NCI-H1436 treated with DMSO at 0.1 percent for 48 hours (cell line): ENCODE data around the gene TBL3.
A peak's percentile ranks its signal among the peaks of the same experiment; 100 is the strongest.
"Not testable (repeated sequence)": the region's sequence is repeated elsewhere in the genome, so short reads cannot be mapped to it uniquely, and the experiment has no call there.

Experiments used
- DNase-seq: peaks from one replicate; lab custom pipeline; 2025; lab: John Stamatoyannopoulos, UW

The TBL3 gene

DNA sequence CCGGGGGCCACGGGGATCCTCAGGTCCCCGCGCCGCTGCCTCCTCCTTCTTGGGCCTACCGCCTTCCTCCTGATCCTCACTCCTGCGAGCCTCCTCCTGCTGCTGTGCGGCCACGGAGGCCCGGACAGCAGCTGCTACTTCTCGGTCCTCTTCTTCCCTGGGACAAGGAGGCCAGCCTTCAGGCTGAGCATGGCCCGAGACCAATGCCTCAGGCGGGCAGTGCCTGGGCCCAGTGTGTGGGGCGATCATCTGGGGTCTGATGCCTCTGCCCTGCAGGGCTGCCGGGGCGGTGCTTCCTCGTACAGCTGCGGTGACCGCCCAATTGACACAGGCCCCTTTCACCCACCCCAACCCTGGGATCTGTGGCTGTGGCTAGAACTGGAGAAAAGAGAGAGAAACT is 29.2 kb downstream of the TBL3 start:
- DNase-seq = no peak

DNA sequence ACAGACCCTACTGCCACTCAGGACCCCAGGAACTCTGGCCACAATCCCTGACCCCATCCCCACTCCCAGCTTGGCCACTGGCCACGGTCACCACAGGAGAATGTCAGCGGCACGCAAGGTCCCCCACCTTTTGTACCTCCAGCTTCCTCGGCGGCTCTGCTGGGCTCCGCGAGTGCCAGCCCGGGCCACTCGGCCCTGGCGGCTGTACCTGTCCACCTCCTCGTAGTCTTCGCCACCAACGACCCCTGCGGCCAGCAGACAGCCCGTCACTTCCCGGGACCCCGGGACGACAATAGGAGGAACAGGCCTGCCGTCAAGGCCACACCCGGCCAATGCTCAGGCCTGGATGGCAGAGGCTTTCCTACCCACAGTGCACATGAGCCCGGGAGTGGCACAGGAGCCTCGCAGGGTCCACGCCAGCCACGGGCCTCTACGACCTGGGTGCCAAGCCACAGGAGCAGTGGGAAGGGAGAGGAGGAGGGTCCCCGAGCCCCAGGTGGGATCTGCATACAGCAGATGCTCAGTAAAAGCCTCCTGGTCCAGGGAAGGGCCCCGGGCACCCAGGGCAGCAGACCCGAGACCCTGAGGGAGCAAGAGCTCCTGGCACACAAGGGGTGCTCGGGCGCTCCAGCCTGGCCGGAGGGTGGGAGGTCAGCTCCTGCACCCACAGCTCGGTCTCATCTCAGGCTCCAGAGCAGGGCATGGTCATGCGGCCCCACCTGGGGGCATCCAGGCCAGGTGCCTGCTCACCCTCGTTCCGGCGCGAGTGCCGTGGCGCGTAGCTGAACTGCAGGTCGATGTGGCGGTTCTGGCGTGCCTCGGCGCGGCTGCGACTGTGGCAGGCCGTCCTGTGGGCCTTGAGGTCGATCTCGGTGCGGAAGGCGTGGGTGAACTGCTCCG is 29.9 kb downstream of the TBL3 start:
- DNase-seq = no peak

DNA sequence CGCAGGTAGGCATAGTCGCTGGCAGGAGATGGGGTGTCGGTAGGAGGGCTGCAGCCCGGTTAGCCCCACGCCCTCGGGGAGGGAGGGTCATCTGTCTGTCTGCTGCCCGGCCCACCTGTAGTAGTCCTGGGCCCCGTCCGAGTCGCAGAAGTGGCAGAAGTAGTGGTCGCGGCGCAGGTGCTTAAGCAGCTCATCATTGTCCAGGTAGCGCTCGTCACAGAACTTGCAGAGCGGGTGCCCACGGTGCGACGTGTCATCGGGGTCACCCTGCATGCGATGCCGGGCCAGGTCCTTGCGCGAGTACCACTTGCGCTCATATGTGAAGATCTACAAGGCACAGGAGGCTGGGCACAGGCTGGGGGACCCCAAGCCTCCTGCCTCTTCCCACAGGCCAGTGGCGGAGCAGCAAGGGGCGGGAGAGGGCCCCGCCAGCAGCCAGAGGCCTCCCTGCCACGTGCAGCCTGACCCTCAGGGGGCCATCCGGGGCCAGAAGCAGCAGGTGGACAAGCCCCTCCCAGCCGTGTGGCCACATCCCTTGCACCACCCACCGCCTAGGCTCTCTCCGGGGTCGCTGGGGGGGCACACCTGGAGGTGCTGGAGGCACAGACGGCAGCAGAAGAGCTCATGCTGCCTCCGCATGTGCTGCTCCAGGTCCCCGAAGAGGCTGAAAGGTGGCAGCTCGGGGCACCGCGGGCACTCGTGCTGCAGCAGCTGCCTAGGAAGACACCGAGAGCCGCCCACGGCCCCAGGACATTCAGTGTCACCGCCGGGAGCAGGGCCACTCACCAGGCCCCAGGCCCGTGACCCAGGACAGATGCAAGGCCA is 30.8 kb downstream of the TBL3 start:
- DNase-seq = no peak

DNA sequence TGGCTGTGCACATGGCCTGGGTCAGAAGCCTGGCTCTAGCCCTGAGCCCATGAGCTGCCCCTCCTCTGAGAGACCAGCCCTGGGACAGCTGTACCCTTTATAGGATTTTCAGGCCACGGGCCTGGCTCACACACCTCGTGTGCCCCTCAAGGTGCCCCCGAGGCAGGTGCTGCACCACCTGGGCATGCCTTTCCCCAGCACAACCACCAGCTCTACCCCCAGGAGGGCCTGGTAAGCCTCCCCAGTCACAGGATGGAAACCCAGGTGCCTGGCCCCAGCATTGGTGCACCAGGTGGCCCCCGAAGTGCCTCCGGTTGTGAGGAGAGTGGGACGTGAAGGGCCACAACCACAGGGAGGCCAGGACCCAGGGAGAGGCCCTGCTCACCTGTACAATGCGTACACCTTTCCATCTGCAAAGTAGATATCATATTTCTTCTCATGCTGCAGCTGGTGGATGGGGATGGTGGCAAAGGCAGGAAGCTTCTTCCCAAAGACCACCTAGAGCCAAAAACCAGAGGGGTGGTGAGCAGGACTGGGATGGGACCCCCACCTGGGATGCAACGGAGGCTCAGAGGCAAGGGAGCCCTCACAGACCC is 31.5 kb downstream of the TBL3 start:
- no peak for DNase-seq

DNA sequence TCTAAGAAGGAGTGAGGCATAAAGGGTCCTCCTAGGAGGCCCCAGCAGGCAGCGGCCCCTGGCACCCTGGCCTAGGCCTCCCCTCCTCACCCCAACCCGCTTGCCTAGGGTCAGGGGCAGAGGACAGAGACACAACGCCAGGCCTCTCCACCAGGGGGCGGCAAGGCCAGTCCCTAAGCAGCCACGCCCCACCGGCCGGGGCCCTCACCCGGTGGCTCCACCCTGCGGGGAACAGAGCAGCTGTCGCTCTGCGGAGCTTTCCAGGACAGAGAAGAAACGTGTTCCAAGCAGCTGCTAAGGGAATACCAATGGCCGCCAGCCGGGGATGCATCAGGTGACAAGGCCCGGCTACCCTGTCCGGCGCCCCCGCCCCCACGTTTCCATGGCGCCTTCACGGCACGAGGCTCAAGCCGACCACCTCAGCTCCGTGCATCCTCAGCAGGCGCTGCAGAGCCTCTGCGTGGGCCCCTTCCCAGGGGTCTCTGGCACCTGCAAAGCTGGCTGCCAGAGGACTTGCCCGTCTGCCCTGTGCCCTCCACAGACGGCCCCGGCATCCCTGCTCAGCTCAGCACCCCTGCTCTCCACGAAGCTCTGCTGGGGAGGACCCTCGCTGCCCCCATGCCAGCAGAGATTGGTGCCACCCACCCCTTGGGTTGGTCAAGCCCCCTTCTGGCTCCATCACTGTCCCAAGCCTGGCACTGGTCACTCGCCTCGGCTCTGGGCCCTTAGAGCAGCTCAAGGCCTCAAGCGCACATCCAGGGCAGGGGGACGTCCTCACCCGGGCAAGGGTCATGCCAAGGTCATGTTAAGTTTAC is 32.2 kb downstream of the TBL3 start:
- DNase-seq = peak; percentile 64

DNA sequence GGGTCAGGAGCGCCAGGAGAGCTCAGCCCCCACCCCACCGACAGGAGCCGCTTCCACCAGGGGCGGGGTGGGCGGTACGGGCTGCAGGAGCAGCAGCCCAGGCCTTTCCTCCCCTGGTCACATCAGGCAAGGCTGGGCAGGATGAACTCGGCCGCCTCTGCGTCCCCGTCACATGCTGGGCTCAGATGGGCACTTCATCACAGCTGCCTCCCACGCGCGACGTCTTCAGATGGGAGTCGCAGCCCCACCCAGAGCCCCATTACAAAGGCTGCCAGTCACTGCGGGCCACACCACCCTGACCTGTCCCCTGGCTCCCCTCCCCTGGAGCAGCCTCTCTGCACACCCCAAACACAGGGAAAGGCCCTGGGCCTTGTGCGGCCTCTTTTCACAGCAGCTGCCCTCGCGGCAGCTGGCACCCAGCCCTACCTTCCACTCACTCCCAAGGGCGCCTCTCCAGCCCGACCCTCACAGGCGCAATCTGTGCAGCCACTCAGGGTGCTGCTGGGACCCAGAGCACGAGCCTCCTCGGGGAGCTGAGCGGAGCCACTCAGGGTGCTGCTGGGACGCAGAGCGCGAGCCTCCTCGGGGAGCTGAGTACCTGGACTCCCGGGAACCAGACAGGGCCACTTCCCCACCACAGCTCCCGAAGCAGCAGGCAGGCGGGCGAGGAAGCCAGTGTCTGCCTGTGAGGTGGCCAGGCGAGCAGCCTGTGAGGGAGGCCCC is 33.1 kb downstream of the TBL3 start:
- no peak for DNase-seq

DNA sequence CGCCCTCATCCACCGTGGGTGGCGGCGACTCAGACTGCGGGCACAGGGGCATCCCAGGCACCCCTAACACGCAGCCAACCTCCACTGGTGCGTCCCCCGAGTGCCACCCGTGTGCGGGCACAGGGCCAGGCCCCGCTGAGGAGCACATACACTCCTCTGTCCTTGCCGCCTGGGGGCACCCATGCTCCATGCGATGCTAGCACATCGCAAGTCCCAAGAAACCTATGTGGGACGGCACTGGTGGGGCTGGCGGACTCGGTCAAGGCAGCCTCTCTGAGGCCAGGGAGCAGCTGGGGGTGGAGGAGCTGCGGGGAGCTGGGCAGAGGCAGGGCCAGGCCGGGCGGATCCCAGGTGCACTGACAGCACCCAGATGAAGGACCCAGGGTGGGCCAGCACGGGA is 33.8 kb downstream of the TBL3 start:
- no peak for DNase-seq

DNA sequence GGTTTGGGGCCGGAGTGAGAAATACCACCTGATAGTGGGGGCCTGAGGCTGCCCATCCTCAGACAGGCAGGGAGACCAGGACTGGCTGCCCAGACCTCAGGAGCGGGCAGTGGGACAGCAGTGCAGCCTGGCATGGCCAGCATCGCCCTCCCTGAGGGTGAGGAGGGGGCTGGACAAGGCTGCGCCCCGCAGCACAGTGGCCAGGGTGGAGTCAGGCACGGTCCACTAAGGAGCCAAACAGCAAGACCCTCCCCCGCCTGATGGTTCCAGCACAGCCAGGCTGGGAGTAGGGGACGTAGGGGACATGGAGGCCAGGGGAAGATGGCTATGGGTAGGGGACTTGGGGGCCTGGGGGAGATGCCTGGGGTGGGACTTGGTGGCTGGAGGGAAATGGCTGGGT is 34.5 kb downstream of the TBL3 start:
- no peak for DNase-seq

DNA sequence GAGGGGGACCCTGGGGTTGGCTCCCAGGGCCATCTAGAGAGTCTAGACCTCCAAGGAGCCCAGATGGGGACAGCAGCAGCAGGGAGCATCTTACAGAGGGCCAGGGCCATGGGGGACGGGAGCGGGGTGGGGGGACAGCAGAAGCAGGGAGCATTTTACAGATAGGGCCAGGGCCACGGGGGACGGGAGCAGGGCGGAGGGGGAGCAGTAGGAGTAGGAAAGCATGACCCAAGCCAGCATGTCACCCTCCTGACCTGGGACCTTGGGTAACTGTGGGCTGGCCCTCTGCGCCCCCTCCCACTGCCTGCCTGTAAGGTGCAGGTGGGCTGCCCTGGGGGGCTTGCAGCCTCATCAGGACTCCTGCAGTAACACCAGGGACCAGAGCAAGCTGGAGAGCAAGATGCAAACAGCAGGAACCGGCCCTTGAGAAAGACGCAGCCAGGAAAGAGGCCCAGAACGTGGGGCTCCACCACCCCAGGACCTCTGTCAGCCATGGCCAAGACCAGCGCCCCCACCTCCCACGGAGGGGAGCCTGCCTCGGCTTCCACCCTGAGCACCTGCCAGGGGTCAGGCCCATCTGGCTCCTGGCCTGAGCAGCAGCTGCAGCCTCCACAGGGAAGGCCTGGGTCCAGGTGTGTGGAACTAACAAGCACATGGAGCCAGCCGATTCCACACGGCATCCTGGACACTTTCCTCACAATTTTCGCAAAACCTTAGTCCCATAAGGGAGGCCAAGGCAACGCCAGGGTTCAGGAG is 35.4 kb downstream of the TBL3 start:
- DNase-seq = no peak

DNA sequence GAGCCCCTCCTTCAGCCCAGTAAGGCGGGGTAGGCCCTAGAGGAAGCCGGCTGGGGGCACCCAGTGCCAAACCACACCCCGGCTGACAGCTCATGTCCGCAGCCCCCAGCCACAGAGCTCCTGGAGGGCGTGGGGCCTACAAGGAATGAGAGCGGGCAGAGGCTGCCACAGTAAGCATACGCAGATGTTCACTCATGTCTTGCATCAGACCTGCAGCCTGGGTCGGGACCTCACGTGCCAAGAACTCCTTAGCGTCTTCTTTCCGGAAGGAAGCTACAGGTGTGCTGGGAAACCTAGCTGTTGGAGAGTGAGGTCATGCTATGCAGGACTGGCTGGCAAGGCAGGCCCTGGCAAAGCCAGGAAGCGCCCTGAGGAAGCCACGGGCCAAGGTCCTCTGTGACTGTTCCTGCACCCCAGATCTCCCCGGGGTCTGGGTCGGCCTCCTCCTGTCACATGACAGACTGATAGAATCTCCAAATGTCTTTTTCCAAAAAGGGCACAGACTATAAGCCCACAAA is 36.2 kb downstream of the TBL3 start:
- DNase-seq = no peak

DNA sequence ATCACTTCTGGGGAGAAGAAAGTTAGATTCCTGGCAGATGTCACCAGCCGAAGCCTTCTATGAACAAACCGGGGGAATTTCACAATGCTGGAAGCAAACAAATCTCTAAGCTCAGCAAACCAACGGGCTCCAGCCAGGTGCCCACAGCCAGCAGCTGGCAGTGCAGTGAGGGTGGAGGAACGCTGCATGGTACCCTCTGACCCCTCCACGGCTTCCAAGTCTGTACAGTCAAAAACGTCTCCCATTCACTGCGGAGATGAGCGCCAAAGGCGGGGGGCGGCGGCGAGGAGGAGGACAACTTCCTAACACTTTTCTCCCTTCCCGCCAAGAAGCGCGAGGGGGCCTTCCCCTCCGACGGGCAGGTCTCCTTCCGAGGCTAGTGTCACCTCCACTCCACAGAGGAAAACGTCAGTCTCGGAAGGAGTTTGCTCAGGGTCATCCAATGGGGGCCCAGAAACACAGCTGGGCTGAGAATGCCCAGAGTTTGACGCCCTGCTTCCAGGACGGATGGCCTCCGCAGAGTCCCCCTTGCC is 36.8 kb downstream of the TBL3 start:
- DNase-seq = no peak

DNA sequence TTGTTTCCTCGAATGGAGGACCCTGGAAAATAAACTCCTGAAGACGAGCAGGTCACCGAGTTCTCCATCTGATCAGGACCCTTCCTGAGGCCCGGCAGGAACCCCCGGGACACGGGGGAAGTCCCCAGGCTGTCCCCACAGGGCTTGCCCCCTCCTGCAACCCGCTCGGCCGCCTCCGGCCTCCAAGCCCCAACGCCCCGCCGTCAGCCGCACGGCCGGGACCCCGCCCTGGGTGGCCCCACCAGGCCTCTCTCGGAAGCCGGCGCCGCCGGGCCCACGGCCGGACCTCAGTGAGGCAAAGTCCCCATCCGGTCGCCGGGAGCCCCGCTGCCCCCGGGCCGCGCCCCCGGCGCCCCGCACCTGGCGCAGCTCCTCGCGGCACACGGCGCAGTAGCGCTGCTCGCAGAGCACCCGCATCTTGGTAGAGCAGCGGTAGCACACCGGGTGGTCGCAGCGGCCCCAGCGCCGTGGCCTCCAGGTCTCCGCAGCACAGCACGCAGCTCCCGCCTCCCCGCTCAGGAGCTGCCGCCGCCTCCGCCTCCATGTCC is 37.4 kb downstream of the TBL3 start:
- DNase-seq = no peak

DNA sequence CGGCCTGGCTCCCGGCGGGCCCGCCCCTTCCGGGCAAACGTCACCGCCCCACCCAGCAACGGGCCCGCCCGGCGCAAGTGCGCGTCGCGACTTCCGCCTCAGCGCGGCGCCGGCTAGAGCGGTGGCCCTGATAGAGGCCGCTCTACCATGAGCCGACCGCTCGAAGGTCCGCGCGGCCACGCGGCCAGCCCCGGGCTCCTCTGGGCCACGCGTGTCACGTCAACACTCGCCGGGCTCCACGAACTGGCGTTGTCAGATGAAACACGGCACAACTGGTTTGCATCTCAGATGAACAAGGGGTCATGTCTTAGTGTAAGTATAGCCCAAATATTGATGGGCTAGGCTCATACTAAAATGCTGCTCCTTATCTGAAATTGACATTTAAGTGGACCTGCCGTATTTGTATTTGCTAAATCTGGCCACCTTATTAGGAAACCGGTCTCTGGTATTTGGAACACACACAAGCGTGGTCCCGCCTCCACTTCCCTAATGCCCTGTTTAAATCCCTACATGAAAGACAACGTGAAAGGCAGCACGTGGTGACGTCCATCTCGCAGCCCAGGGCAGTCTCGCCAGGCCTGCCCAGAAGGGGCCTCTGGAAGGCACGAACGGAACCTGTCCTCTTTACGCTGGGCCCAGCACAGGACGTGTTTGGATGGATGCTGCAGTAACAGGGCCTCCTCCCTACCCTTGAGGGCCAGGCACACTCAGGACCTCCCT is 38.1 kb downstream of the TBL3 start, which contains the start of gene ZNF598:
ZNF598 (minus strand) TSS at position 31 of the 720 bp plus-strand sequence.
- no peak for DNase-seq

DNA sequence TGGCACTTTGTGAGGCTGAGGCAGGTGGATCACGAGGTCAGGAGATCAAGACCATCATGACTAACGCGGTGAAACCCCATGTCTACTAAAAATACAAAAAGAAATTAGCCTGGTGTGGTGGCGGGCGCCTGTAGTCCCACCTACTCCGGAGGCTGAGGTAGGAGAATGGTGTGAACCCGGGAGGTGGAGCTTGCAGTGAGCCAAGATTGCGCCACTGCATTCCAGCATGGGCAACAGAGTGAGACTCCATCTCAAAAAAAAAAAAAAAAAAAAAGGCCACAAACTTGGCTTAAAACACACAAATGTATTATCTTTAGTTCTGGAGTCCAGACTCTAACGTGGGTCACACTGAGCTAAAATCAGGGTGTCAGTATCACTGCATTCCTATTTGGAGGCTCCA is 39.9 kb downstream of the TBL3 start:
- DNase-seq = not testable (repeated sequence)

DNA sequence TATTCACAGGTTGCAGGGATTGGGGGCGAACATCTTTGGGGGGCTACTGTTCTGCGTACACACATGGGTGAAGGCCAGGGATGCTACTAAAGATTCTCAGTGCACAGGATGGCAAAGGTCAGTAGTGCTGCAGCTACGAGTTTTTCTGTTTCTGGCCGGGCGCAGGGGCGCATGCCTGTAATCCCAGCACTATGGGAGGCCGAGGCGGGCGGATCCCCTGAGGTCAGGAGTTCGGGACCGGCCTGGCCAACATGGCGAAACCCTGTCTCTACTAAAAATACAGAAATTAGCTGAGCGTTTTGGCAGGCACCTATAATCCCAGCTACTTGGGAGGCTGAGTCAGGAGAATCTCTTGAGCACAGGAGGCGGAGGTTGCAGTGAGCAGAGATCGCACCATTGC is 41.7 kb downstream of the TBL3 start:
- DNase-seq = no peak

DNA sequence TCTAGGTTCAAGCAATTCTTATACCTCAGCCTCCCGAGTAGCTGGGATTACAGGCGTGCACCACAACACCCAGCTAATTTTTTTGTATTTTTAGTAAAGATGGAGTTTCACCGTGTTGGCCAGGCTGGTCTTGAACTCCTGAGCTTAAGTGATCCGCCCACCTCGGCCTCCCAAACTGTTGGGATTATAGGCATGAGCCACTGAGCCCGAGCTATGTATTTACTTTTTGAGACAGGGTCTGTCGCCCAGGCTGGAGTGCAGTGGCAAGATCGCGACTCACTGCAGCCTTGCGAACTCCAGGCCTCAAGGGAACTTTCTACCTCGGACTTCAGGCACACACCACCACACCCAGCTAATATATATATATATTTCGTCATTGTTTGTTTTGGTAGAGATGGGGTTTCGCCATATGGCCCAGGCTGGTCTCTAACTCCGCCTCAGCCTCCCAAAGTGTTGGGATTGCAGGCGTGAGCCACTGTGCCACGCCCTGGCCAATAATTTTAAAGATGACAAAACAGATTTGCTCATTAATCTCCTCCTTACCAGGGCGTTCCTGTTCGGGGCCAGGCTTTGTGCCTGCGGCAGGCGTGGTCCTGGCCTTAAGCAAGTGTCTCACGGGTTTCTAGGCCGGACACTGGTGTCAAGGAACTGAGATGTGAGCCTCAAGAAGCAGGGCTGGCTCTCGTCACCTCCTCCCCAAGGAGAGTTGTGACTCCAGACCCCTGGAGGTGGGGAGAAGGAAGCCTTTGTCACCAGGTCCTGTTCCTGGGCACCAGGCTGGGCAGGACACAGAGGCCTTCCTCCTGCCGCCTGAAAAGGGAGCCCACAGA is 43.5 kb downstream of the TBL3 start:
- no peak for DNase-seq

DNA sequence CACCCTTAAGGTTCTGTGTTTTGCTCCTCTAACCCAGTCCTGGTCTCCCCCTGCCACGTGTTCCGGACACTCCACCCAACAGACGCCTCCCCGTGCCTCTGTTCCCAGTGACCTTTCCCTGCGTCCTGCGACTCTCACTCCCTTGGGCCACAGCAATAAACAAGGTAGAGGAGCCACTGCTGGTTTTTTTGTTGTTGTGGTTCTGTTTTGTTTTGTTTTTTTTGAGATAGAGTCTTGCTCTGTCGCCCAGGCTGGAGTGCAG is 44.0 kb downstream of the TBL3 start:
- DNase-seq = no peak

DNA sequence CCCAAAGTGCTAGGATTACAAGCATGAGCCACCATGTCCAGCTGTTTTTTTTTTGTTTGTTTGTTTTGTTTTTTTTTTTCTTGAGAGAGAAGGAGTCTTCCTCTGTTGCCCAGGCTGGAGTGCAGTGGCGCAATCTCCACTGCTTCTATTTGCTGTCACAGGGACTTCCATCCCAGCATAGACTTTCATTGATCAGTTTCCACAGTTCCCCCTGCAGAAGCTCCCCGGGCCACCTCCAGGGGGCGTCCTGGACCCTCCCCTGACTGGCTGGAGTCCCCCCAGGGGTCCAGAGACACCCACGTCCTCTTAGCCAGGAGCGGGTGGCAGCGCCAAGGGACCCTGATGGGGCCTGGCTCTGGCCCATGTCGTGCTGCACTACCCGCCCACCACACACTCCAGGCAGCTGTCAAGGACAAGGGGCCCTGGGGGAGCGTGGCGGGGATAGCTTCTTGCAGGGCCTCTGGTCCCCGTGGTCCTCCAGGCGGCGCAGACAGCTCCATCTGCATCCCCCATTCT is 44.6 kb downstream of the TBL3 start:
- no peak for DNase-seq
